ENCODE results near the gene FBXO46.
"Not testable (repeated sequence)": the region's sequence is repeated elsewhere in the genome, so short reads cannot be mapped to it uniquely, and the experiment has no call there.

Gene FBXO46

DNA sequence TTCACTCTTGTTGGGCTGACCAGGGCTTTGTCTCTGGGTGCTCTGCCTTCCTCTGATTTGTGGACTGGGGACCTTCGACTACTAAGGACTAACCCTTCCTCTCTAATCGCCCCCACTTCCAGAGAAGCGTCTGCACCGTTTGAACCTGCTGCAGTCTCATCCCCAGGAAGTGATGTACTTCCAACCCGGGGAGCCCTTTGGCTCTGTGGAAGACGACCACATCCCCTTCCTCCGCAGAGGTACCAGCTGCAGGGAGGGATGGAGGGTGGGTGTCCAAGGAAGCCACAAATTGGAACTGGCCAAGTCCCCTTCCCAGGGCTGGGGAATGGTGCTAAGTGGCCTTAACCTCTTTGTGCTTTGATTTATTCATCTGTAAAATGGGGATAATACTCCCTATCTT is 29.0 kb downstream of the FBXO46 start:
- no peak for TF ChIP-seq CTCF (IDR thresholded peaks at IDR 0.05; ENCODE audit: control insufficient read depth, extremely low read depth, insufficient read depth)
- no peak overlapping the region for H3K4me3 ChIP-seq (ENCODE audit: low read depth, low read length)
- no peak for DNase-seq (ENCODE audit: low read depth)

GRCh38 chr19:45693106-45693788 is 37.4 kb downstream of the FBXO46 start:
- DNase-seq (ENCODE audit: low read depth), result no peak
- TF ChIP-seq CTCF (IDR thresholded peaks at IDR 0.05; ENCODE audit: control insufficient read depth, extremely low read depth, insufficient read depth), result peak; percentile 58
- peak overlapping the region; percentile 70 for H3K4me3 ChIP-seq (ENCODE audit: low read depth, low read length)

DNA sequence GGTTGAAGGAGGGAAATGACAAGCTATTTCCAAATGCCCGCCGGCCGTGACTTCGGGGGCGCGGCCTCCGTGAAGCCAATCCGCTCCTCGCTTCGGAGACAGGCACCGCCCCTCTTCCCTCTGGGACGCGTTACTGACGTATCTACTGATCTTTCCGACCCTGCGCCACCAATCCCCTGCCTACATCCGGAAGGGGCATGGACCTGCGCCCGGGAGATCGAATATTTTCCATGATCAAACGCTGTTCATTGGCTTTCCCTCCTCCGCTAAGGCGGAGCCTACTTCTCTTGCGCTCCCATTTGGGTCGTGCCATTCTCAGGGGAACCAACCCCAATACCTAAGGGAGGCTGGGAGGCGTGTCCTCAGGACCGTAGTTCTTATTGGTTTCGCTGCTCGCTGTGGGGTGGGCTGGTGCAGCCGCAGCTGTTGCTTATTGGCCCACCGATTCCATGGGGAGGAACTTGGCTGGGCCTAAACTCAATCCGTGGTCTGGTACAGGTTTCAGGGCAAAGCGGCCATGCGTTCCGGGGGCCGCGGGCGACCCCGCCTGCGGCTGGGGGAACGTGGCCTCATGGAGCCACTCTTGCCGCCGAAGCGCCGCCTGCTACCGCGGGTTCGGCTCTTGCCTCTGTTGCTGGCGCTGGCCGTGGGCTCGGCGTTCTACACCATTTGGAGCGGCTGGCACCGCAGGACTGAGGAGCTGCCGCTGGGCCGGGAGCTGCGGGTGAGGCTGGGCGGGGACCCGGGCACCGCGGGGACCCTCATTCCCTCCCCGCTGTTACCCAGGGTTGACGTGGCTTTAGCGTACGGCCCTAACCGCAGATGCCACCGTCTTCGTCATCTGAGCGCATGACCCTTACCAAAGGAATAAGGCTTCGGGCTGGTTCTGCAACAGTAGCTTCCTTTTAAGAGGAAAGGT is 38.2 kb downstream of the FBXO46 start, which contains the start of gene QPCTL:
QPCTL (plus strand) TSS at position 480 of the 919 bp plus-strand sequence; CDS start at position 518, 38 bp downstream.
- peak within 1 kb of the TSS; percentile 70 for H3K4me3 ChIP-seq (ENCODE audit: low read depth, low read length)
- DNase-seq (ENCODE audit: low read depth), result peak; percentile 97
- TF ChIP-seq CTCF (IDR thresholded peaks at IDR 0.05; ENCODE audit: control insufficient read depth, extremely low read depth, insufficient read depth), result no peak

- TF ChIP-seq CTCF (IDR thresholded peaks at IDR 0.05; ENCODE audit: control insufficient read depth, extremely low read depth, insufficient read depth), result no peak
- peak; percentile 64 for DNase-seq (ENCODE audit: low read depth)
- H3K4me3 ChIP-seq (ENCODE audit: low read depth, low read length), result peak within 1 kb of the TSS; percentile 70
These were observed 39.0 kb downstream of the FBXO46 start, which contains the start of gene SNRPD2 for GRCh38 chr19:45691516-45692186. SNRPD2 (minus strand) TSS chr19:45691953; CDS start chr19:45691888, 65 bp downstream.

DNA sequence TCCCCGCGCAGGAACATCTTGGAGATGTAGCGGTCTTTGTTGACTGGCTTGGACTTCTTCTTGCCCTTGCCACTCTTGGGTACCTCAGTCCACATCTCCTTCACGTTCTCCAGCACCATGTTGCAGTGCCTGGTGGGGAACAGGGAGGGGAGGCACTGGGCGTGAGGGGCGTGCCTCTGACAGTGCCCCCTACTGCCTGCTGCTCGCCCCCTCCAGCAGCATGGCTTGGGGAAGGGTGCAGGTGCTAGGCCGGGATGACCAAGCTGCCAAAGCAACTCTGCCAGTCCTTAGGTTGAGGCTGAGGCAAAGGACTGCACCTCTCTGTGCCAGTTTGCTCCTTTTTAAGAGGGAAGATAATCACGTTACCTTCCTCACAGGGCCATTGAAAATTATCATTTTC is 43.1 kb downstream of the FBXO46 start:
- TF ChIP-seq CTCF (IDR thresholded peaks at IDR 0.05; ENCODE audit: control insufficient read depth, extremely low read depth, insufficient read depth), result no peak
- H3K4me3 ChIP-seq (ENCODE audit: low read depth, low read length), result no peak overlapping the region
- no peak for DNase-seq (ENCODE audit: low read depth)

GRCh38 chr19:45685045-45685444 is 45.7 kb downstream of the FBXO46 start:
- H3K4me3 ChIP-seq (ENCODE audit: low read depth, low read length); DNase-seq (ENCODE audit: low read depth): not testable (repeated sequence)

DNA sequence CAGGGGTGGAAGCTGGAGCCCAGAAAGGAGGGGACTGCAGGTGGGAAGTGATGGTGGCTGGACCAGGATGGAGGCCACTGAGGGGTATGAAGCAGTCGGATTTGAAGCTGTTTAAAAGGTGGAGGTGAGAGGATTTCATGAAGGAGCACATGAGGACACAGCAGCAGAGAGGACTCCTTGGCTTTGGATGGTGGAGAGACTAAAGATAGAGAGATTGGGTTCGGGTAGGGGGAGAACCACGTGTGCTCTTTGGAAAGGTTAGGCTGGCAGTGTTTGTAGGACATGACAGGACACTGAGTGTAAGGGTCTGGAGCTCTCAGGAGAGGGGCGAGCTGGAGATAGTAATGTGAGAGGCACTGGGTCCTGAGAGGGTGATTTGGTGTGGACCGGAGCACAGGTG is 47.8 kb downstream of the FBXO46 start:
- no peak for DNase-seq (ENCODE audit: low read depth)
- no peak overlapping the region for H3K4me3 ChIP-seq (ENCODE audit: low read depth, low read length)
- TF ChIP-seq CTCF (IDR thresholded peaks at IDR 0.05; ENCODE audit: control insufficient read depth, extremely low read depth, insufficient read depth), result no peak
